ENCODE measurements around the gene EVA1C.

DNA sequence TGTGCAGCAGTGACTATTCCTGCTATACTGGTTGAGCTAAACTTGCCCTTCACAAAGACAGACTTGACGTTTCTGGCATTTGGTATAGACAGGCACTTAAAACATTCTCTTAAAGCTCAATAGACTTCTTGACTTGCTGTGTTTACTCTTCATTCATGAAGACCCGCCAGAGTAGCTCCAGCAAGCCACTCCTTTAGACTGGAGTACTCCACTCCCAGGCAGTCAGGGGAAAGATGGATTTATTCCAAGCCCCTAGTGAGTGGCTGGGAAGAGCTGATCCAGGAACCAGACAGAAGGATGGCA lies 70.7 kb downstream of the EVA1C start:
- TF ChIP-seq, protein P1, sequence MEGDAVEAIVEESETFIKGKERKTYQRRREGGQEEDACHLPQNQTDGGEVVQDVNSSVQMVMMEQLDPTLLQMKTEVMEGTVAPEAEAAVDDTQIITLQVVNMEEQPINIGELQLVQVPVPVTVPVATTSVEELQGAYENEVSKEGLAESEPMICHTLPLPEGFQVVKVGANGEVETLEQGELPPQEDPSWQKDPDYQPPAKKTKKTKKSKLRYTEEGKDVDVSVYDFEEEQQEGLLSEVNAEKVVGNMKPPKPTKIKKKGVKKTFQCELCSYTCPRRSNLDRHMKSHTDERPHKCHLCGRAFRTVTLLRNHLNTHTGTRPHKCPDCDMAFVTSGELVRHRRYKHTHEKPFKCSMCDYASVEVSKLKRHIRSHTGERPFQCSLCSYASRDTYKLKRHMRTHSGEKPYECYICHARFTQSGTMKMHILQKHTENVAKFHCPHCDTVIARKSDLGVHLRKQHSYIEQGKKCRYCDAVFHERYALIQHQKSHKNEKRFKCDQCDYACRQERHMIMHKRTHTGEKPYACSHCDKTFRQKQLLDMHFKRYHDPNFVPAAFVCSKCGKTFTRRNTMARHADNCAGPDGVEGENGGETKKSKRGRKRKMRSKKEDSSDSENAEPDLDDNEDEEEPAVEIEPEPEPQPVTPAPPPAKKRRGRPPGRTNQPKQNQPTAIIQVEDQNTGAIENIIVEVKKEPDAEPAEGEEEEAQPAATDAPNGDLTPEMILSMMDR (IDR thresholded peaks at IDR 0.05; ENCODE audit: poor library complexity, severe bottlenecking) = no peak
- no peak for TF ChIP-seq POLR2AphosphoS5 (IDR thresholded peaks at IDR 0.05)
- TF ChIP-seq TAF1 (IDR thresholded peaks at IDR 0.05; ENCODE audit: low read depth) = no peak
